ACHN (cell line): ENCODE data around the gene NOXA1.

Source experiments
- DNase-seq: peaks from one replicate; pipeline ENCODE4 v3.0.0-alpha.2; 2015
- in situ Hi-C: cut with HindIII; loops from 2 replicates; pipeline ENCODE4 v1.10.0; 2017; ENCODE audit warnings: low sequenced_read_pairs, low pct_ligation_motif_present, low pct_unique_long_range_greater_than_20kb

NOXA1 gene

GRCh38 chr9:137467896-137468295 is 44.7 kb downstream of the NOXA1 start:
- in situ Hi-C loops: no loop called here
- DNase-seq: no peak

- in situ Hi-C loops: no loop called here
- DNase-seq: no peak
Measured at GRCh38 chr9:137470785-137471184, 47.6 kb downstream of the NOXA1 start.

DNA sequence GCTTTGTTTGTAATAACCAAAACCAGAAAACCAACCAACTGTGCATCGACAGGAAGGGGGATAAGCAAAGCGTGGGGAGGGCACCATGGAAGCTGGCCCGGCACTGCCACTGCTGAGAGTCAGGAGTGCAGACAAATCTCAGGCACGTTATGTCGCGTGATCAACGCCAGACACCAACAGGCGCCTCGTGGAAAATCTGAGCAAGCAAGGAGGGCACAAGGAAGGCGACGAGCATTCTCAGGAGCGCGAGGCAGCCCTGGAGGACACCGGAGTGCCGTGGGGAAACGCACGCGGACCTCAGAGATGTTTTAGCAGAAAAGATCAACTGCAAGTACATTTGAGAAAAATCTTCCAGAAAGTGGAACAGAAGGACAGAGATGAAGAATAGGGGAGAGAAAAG is 51.1 kb downstream of the NOXA1 start:
- in situ Hi-C loops: no loop called here
- no peak for DNase-seq

DNA sequence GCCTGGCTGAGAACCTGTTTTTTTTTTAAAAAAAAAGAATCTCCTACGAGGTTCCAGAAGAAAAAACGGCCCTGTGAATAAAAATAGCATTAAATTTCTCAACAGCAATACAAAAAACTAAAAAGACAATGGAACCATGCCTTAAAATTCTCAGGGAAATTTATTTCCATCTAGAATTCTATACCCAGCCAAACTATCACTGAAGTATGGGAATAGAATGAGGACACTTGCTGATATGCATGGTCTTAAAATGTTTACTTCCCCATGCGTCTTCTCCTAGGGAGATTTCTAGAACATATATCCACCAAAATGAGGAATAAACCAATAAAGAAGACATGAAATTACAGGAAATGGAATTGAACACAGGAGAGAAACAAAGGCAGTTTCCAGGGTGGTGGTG is 52.5 kb downstream of the NOXA1 start:
- in situ Hi-C loops: no loop called here
- no peak for DNase-seq

DNA sequence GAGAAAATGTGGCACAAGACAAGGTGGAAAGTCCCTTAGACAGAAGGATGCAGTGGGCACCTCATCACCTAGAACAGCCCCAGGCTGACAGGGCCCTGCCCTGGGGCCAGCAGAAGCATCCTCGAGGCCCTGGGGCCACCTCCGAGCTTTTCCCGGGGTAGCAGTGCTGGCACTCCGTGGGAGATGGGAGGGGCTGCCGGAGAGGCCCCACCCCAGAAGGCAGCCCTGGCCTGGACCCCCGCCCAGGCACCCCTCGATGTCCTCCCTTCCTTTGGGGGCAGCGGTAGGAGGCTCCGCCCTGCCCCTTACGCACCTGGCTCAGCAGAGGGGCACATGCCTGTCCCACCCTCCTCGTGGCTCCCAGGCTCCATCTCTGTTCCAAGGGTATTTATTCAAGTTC is 53.7 kb downstream of the NOXA1 start:
- no peak for DNase-seq
- in situ Hi-C loops: no loop called here

DNA sequence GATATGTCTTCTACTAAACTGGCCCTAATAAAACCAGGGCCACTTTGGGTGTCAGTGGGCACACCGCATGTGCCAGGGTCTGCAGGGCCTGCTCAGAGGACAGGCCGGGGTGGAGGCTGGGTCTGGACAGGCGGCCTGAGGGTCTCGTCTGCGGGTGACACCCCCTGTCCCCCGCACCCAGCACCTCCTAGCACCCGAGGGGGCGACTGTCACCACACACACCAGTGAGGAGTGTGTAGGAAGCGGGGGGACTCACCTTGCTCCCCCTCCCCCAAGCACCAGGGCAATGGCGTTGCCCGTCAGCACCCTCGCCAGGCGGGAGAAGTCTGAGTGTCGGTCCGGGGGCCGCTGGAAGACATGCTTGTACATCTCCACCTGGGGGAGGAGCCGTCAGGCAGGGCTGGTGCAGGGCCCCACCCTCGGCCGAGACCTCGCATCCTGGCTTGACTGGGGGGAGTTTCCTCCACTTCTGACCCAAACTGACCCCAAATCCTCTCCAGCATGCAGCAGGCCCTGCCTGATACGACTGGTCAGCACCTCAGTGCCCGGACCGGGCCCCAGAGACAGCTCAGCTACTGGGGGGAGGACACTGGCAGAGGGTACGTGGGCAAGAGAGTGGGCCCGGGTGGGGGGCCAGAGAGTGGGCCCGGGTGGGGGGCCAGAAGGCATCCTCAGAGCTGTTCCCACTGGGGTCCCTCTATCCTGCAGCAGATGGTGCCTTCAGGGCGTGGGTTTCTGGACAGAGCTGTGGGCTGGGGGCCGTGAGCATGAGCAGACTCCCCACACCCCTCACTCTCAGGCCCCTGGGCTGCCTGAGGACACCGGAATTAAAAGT is 54.8 kb downstream of the NOXA1 start:
- DNase-seq: no peak
- in situ Hi-C loops: no loop called here

DNA sequence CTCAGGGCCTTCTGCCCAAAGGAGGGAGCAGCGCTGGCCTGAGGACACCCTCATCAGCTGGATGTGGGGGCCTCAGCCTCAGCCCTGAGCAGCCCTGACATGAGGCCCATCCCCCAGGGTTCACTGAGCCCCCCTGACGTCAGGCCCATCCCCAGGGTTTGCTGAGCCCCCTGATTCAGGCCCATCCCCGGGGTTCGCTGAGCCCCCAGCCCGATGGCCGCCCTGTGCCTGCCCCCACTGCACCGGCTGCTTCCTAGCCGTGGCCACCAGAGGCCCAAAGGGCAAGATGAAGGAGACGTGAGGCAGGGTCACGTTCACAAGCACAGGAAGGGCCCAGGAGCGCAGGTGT is 55.4 kb downstream of the NOXA1 start:
- no peak for DNase-seq
- in situ Hi-C loops: no loop called here

DNA sequence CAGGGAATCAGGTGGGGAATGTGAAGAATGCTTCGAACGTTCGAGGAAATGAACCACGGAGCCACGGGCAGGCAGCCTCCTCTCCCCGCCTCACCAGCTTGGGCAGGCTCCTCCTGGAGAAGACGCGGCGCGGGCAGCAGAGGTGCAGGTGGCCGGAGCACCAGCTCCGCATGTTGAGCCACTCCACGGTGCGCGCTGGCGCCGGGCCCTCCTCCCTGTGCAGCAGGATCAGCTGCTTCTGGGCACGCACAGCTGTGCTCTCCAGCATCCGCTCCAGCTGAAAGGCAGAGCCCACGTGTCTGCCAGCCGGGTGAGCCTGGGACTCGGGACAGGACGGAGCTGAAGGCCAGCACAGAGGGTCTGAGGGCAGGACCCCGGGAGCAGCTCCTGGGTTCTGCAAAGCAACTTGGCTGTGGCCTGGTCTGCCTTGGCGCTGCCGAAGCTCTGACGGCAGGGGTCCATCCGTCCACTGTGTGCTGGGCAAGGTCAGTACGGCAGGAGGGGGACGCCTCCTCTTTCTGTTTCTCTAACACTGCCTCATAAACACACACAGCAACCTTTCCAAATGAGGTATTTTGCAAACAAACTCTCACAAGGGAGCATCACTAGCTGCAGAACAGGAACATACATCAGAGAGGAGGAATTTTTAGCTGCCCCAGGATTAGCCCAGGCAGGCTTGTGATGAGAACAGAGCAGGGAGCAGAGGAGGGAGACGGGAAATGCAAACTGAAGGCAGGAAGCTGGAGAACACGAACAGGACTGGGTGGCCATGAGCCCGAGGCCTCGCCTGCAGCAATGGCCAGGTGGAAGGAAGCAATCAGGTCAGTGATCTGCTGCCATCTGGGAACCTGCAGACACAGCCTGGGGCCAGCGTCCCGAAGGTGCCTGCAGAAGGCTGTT is 56.0 kb downstream of the NOXA1 start:
- in situ Hi-C loops: no loop called here
- DNase-seq: no peak

DNA sequence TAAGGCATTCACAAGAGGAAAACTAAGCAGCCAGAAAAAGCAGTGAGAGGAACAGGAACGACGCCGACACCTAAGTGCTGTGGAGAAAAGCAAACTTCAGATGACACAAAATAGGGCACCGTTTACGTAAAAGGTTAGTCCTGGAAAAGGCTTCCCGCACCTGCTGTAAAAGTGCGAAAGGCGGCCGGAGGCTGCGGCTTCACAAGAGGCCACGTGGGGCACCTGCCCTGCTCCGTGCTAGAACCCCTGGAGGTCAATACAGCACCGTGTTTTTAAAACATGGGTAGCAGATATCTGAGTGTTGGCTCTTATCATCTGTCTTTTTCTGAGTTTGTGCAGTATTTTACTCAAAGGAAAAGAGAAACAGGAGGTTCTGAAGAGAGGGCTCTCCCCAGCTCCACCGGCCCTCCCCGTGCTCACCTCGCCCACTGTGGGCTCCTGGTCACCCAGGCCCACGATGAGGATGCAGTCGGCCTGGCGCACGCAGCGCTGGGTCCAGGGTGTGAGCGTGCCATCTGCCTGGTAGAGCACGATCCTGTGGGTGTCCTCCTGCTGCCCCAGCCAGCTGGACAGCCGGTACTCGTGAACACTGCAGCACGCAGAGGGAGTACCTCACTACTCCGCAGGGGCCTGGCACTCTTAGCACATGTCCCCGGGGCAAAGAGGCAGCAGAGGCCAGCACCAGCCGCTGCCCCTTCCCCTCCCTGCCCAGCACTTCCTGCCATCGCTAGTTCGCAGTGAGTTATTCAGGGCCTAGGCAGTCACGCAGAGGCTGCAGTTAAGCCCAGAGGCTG is 56.9 kb downstream of the NOXA1 start:
- no peak for DNase-seq
- in situ Hi-C loops: no loop called here

GRCh38 chr9:137480686-137481683 is 57.8 kb downstream of the NOXA1 start:
- in situ Hi-C loops: no loop called here
- no peak for DNase-seq

- in situ Hi-C loops: no loop called here
- no peak for DNase-seq
Measured at GRCh38 chr9:137482094-137482781, 59.0 kb downstream of the NOXA1 start.
